GM12892 (cell line): ENCODE measurements around the gene ZNF496.

Experiments
- POLR2A ChIP-seq: IDR thresholded peaks from 2 replicates; pipeline ENCODE4 v1.6.1; 2011; ENCODE audit warnings: low read depth, low read length, control low read depth
- POLR2AphosphoS5 ChIP-seq: IDR thresholded peaks from 2 replicates; pipeline ENCODE4 v1.6.1; 2011; ENCODE audit warnings: low read depth, low read length, control low read depth

GRCh38 chr1:247326411-247327130 lies 5.1 kb downstream of the ZNF496 start:
- TF ChIP-seq POLR2A, result no peak
- TF ChIP-seq POLR2AphosphoS5, result no peak
